ENCODE measurements around the gene DACT2.

Gene DACT2

DNA sequence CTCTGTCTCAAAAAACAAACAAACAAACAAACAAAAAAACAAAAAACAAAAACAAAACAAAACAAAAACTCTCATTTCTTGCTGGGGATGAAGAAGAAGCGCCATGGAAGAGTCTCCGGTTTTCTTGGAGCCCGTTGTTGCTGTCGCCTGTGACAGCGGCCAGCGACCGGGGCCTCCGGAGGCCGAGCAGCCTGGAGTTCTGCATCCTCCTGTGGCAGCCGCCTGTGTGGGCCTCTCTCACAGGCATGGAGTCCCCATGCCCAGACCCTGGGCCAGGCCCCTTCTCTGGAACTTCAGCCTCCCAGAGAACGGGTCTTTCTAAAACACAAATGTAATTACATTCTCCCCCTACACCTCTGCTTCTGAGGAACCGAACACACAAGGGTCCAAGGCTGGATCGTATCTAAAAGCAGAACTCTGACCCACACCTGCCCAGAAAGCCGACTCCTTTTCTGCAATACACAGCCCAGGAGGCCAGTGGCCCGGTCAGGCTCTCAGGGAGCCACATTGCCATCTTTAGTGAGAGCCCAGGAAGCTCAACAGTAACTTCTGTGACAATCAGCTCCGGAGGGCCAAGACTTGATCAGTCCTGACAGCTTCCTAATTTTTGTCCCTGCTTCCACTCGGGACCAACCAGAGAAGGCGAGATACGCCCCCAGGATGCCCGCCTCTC lies 18.5 kb downstream of the DACT2 start:
- TF ChIP-seq, protein P1, sequence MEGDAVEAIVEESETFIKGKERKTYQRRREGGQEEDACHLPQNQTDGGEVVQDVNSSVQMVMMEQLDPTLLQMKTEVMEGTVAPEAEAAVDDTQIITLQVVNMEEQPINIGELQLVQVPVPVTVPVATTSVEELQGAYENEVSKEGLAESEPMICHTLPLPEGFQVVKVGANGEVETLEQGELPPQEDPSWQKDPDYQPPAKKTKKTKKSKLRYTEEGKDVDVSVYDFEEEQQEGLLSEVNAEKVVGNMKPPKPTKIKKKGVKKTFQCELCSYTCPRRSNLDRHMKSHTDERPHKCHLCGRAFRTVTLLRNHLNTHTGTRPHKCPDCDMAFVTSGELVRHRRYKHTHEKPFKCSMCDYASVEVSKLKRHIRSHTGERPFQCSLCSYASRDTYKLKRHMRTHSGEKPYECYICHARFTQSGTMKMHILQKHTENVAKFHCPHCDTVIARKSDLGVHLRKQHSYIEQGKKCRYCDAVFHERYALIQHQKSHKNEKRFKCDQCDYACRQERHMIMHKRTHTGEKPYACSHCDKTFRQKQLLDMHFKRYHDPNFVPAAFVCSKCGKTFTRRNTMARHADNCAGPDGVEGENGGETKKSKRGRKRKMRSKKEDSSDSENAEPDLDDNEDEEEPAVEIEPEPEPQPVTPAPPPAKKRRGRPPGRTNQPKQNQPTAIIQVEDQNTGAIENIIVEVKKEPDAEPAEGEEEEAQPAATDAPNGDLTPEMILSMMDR (IDR thresholded peaks at IDR 0.05; ENCODE audit: control insufficient read depth, extremely low read depth, insufficient read depth) = no peak
- no peak for DNase-seq (ENCODE audit: low read depth)
- H3K4me3 ChIP-seq (ENCODE audit: low read depth, low read length) = no peak overlapping the region

DNA sequence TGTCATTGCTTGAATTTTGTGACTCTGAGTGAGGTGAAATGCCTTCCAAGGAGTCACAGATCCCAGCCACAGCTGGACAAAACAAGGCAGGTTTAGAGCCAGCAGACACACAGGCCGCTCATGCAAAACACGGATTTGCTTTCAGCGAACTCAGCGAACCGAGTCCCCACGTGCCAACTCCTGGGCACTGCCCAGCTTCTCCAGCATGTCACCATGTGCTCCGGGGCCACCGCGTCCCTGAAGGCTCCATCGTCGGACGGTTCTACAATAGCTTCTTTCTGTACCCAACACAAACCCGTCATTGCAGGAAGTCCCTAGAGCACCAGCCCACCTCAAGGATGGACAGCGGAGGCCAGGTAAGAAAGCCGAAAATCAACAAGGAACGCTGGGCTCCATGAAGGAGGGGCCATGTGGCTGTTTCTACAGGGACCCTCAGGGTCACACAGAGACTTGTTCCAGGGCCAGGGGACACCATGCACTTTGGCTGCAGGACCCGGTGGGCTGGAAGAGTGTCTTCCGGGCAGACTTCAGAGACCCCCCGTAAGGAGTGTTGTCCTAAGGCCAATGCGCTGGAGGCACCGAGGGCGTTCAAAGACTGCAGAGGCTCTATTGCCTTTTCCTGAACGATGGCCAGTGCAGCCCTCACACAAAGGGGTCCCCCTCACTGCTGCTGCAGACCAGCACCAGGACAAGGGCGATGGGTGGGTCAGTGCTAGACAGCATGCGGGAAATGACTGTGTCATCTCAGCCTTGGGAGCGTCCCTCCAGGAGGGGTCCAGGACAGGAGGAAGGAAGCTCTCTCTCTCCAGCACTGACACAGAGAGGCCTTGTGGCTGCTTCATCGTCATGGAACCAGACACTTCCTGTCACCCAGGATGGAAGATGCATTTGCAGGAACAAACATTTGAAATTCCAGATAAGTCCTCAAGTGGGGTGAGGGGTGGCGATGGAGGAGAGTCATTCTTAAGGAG lies 19.8 kb downstream of the DACT2 start:
- no peak for DNase-seq (ENCODE audit: low read depth)
- TF ChIP-seq, protein P1 (IDR thresholded peaks at IDR 0.05; ENCODE audit: control insufficient read depth, extremely low read depth, insufficient read depth) = no peak
- no peak overlapping the region for H3K4me3 ChIP-seq (ENCODE audit: low read depth, low read length)

DNA sequence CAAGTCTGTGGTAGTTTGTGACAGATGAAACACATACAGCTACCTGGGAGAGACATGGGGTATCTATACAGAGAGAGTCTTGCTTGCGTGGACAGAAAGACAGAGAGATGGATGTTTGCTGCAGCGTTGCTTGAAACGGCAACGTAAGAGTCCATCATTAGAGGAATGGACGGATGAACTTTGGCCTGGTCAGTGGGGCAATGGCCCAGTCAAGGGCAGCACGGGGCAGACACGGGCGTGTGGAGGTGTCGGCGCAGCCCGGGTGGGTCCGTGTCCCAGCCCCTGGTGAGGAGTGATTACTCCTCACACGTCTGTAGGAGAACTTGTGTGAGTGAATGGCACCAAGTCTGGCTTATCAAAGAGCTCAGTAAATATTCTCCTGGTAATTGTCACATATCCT lies 21.9 kb downstream of the DACT2 start:
- TF ChIP-seq, protein P1 (IDR thresholded peaks at IDR 0.05; ENCODE audit: control insufficient read depth, extremely low read depth, insufficient read depth) = no peak
- no peak for DNase-seq (ENCODE audit: low read depth)
- no peak overlapping the region for H3K4me3 ChIP-seq (ENCODE audit: low read depth, low read length)

DNA sequence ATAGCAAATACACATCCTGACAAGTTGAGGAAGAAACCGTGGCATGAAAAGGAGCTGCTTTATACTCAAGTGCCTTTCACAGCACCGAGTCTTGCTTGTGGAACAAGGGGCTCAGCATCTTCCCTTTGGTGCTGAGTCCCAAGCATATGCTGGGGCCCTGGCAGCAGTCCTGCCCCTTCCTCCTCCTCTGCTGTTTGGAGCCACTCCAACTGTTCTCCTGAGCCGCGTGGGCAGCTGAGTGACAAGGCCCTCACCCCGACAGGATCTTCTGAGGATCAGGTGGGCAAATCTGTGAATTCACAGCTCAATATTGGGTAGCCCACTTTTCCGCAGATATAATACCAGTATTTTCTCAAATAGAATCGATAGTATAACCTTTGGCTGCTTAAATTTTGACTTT lies 24.7 kb downstream of the DACT2 start:
- no peak for DNase-seq (ENCODE audit: low read depth)
- TF ChIP-seq, protein P1 (IDR thresholded peaks at IDR 0.05; ENCODE audit: control insufficient read depth, extremely low read depth, insufficient read depth) = no peak
- no peak overlapping the region for H3K4me3 ChIP-seq (ENCODE audit: low read depth, low read length)

DNA sequence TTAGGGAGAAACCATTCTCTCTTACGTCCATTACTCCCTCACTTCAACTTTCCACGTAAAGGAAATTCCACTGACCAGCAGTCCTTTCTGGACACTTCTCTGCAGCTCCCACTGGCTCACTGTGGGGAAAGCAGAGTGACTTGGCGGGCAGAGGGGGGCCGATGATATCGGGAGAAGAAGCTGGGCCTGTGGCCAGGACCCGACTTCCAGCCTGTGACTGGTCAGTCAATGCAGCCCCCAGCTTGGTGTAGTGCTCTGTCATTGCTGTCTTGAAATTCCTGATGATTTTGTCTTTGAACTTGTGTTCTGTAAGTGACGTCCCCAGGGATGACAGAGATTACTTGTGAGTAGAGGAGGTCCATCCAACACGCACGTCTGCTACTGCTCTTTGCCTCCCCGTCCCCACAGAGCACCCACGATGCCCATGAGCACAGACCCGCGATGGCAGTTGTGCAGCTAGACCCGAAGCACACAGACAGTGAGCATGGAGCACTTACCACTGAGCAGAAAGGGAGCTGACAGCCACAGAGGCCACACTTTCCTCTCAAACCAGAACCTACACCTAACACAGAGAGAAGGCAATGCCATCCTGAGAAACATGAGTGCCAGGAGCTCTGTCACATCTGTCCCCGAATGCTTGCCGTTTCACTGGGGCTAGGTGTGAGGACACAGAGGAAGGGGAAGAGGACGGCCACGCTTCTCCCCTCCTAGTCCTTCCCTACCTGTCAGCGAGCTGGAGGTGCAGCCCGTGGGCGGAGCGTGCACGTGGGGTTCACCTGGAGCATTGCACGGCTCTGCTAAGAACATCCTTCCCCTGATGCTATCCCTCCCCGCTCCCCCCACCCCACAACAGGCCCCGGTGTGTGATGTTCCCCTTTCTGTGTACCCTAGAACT lies 25.7 kb downstream of the DACT2 start:
- no peak for DNase-seq (ENCODE audit: low read depth)
- TF ChIP-seq, protein P1 (IDR thresholded peaks at IDR 0.05; ENCODE audit: control insufficient read depth, extremely low read depth, insufficient read depth) = no peak
- no peak overlapping the region for H3K4me3 ChIP-seq (ENCODE audit: low read depth, low read length)

DNA sequence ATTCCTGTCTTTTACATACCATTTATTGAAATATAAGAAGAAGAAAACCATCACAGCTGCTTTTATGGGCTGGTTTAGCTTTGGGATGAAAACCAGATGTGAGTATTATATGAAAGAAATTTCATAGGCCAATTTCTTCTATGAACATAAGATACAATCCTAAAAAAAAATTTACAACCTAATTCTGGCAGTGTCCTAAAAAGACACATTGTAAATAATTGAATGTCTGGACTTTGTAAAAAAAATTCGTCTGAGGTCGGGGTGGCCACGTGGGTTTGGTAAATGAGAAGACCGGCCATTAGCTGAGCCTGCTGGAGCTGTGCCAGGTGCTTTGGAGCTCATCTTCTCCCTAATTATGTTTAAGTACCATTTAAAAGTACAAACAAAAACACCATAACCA lies 26.8 kb downstream of the DACT2 start:
- no peak overlapping the region for H3K4me3 ChIP-seq (ENCODE audit: low read depth, low read length)
- TF ChIP-seq, protein P1 (IDR thresholded peaks at IDR 0.05; ENCODE audit: control insufficient read depth, extremely low read depth, insufficient read depth) = no peak
- no peak for DNase-seq (ENCODE audit: low read depth)

All from LNCaP clone FGC (cell line).